IMR-90 (cell line): ENCODE data around the gene NGEF. TPM values are rescaled to one million over a fixed set of nuclear protein-coding genes. Genes with fewer than 3 reads are reported as not detected.
A peak's percentile ranks its signal among the peaks of the same experiment; 100 is the strongest.

ENCODE experiments used
- ATAC-seq: fragments of 200-7000 bp; cut with Tn5 transposase; 2 replicates; pipeline ENCODE4 v1.9.1; 2020; ENCODE audit warnings: low read depth, mild to moderate bottlenecking, moderate library complexity
- BruUV-seq: library from RNA; stranded (reverse); fragments of 400-500 nt; replicated peaks from 2 replicates; lab custom pipeline; 2021; lab: Mats Ljungman, UMichigan
- CTCF ChIA-PET: fragments of 300-600 bp; formaldehyde crosslinking; extraction: SDS; loops from one replicate; lab custom pipeline; 2021; ENCODE audit warnings: antibody characterized with exemption; lab: Yijun Ruan, JAX
- POLR2A ChIA-PET: fragments of 300-600 bp; sonication (Branson Sonifier 250); formaldehyde crosslinking; loops from one replicate; lab custom pipeline; 2022; ENCODE audit warnings: antibody characterized with exemption; ENCODE audit not compliant: unreplicated experiment; lab: Charles Lee
- DNase-seq: peaks from one replicate; pipeline ENCODE4 v3.0.0; 2013
- H2AFZ ChIP-seq: replicated peaks from 2 replicates; pipeline ENCODE3; 2013; ENCODE audit warnings: low read length, mild to moderate bottlenecking; ENCODE audit not compliant: poor library complexity
- H2AK5ac ChIP-seq: 2 replicates; pipeline ENCODE4 v1.6.1; 2013; ENCODE audit warnings: low read depth, low read length, inconsistent platforms
- H2AK9ac ChIP-seq: replicated peaks from 2 replicates; pipeline ENCODE3; 2013; ENCODE audit warnings: mild to moderate bottlenecking, low read depth, low read length, moderate library complexity; ENCODE audit not compliant: poor library complexity
- H2BK120ac ChIP-seq: 2 replicates; pipeline ENCODE4 v1.6.1; 2013; ENCODE audit warnings: low read depth, low read length, inconsistent platforms
- H2BK15ac ChIP-seq: 3 replicates; pipeline ENCODE4 v1.6.1; 2013; ENCODE audit warnings: low read depth, low read length, inconsistent platforms
- H2BK20ac ChIP-seq: 2 replicates; pipeline ENCODE4 v1.6.1; 2013; ENCODE audit warnings: low read depth, mild to moderate bottlenecking, inconsistent platforms, low read length, moderate library complexity
- H2BK5ac ChIP-seq: 2 replicates; pipeline ENCODE4 v1.6.1; 2013; ENCODE audit warnings: mild to moderate bottlenecking, low read depth, low read length, inconsistent platforms; ENCODE audit not compliant: poor library complexity, severe bottlenecking
- H3K14ac ChIP-seq: replicated peaks from 2 replicates; pipeline ENCODE4 v1.6.1; 2013; ENCODE audit warnings: low read depth, low read length, inconsistent platforms
- H3K18ac ChIP-seq: 2 replicates; pipeline ENCODE4 v1.6.1; 2013; ENCODE audit warnings: low read depth, low read length, control low read depth
- H3K23ac ChIP-seq: 2 replicates; pipeline ENCODE4 v1.6.1; 2013; ENCODE audit warnings: low read depth, low read length, inconsistent platforms
- H3K27ac ChIP-seq: 2 replicates; pipeline ENCODE4 v1.5.1; 2013; ENCODE audit warnings: mild to moderate bottlenecking, control low read depth, low read length; ENCODE audit not compliant: insufficient read depth
- H3K27me3 ChIP-seq: 2 replicates; pipeline ENCODE4 v1.6.1; 2013; ENCODE audit warnings: low read length; ENCODE audit not compliant: control insufficient read depth, insufficient read depth
- H3K36me3 ChIP-seq: 2 replicates; pipeline ENCODE4 v1.6.1; 2013; ENCODE audit warnings: low read length, mixed read lengths; ENCODE audit not compliant: control insufficient read depth, insufficient read depth
- H3K4ac ChIP-seq: 2 replicates; pipeline ENCODE4 v1.6.1; 2013; ENCODE audit warnings: low read depth, low read length, inconsistent platforms
- H3K4me1 ChIP-seq: 2 replicates; pipeline ENCODE4 v1.6.1; 2013; ENCODE audit warnings: low read length, mixed read lengths; ENCODE audit not compliant: control insufficient read depth, insufficient read depth
- H3K4me2 ChIP-seq: 2 replicates; pipeline ENCODE4 v1.6.1; 2013; ENCODE audit warnings: low read depth, mild to moderate bottlenecking, control low read depth, low read length, moderate library complexity
- H3K4me3 ChIP-seq: 2 replicates; pipeline ENCODE4 v1.5.1; 2013; ENCODE audit warnings: low read depth, mild to moderate bottlenecking, control low read depth, low read length, moderate library complexity; ENCODE audit not compliant: insufficient read depth
- H3K56ac ChIP-seq: 2 replicates; pipeline ENCODE4 v1.6.1; 2013; ENCODE audit warnings: low read length, inconsistent platforms; ENCODE audit not compliant: insufficient read depth; ENCODE audit errors: extremely low read depth
- H3K79me1 ChIP-seq, 2 experiments: 2 replicates each; pipeline ENCODE4 v1.6.1; 2013; ENCODE audit warnings: low read length in 2 of 2, inconsistent platforms in 1 of 2, low read depth in 1 of 2
- H3K9ac ChIP-seq: 2 replicates; pipeline ENCODE4 v1.6.1; 2013; ENCODE audit warnings: low read depth, low read length, control low read depth
- H3K9me1 ChIP-seq: 2 replicates; pipeline ENCODE4 v1.6.1; 2013; ENCODE audit warnings: low read length, inconsistent platforms; ENCODE audit not compliant: insufficient read depth
- H3K9me3 ChIP-seq: 2 replicates; pipeline ENCODE4 v1.6.1; 2013; ENCODE audit warnings: low read length; ENCODE audit not compliant: control insufficient read depth, insufficient read depth
- H4K20me1 ChIP-seq: 2 replicates; pipeline ENCODE4 v1.6.1; 2013; ENCODE audit warnings: low read length, inconsistent platforms; ENCODE audit not compliant: insufficient read depth
- H4K5ac ChIP-seq: 2 replicates; pipeline ENCODE4 v1.6.1; 2013; ENCODE audit warnings: mild to moderate bottlenecking, low read depth, low read length, control low read depth
- H4K8ac ChIP-seq, 2 experiments: 2 replicates each; pipeline ENCODE4 v1.6.1; 2013; ENCODE audit warnings: low read depth in 2 of 2, low read length in 2 of 2, control low read depth in 1 of 2, inconsistent platforms in 1 of 2
- H4K91ac ChIP-seq: 2 replicates; pipeline ENCODE4 v1.6.1; 2013; ENCODE audit warnings: low read depth, low read length, inconsistent platforms; ENCODE audit not compliant: insufficient read depth
- BHLHE40 ChIP-seq: fragments of 150-350 bp; IDR thresholded peaks from 2 replicates; pipeline ENCODE4 v1.6.1; 2016; ENCODE audit warnings: mild to moderate bottlenecking, low read depth, low read length
- POLR2A ChIP-seq: IDR thresholded peaks from 2 replicates; pipeline ENCODE4 v1.6.1; 2012; ENCODE audit warnings: mild to moderate bottlenecking, low read depth, low read length
- RFX5 ChIP-seq: IDR thresholded peaks from 2 replicates; pipeline ENCODE4 v1.8.0; 2012; ENCODE audit warnings: low read depth, mild to moderate bottlenecking, low read length, moderate library complexity
- WGBS, 2 experiments: methylation state at CpG; one replicate each; pipeline versions ENCODE4 v1.1.5 to v1.1.7; 2013; ENCODE audit warnings: missing lambda C conversion rate in 2 of 2; ENCODE audit not compliant: insufficient read length in 1 of 2; ENCODE audit errors: extremely low coverage in 2 of 2; 5-methylcytosine and 5-hydroxymethylcytosine counted together
- dilution Hi-C: fragments of 300-500 bp; cut with HindIII; formaldehyde crosslinking; loops from one replicate; pipeline ENCODE4 v1.14.3; 2018; ENCODE audit warnings: low sequenced_read_pairs; ENCODE audit not compliant: unreplicated experiment
- in situ Hi-C: fragments of 300-500 bp; cut with MboI; formaldehyde crosslinking; loops from 3 replicates; pipeline ENCODE4 v1.14.3; 2019; ENCODE audit warnings: low sequenced_read_pairs, inconsistent platforms, mixed read lengths
- intact Hi-C: fragments of 100-400 bp; cut with micrococcal nuclease; formaldehyde crosslinking; loops from 2 replicates; pipeline ENCODE4 v1.10.0; 2022
- polyA plus RNA-seq, 3 experiments: library from polyadenylated mRNA; depleted of rRNA; stranded (reverse); fragments of >200 nt; gene quantifications; 2 replicates each; pipeline ENCODE4 v1.2.3, GENCODE V29; 2012; ENCODE audit warnings: low replicate concordance in 1 of 3
- total RNA-seq: library from RNA; depleted of rRNA; stranded (reverse); fragments of >200 nt; gene quantifications from 2 replicates; pipeline ENCODE4 v1.2.3, GENCODE V29; 2012
- TF ChIP-seq, protein P1 (sequence below): fragments of 150-350 bp; IDR thresholded peaks from 2 replicates; pipeline ENCODE4 v1.6.1; 2017; ENCODE audit warnings: mild to moderate bottlenecking, antibody characterized with exemption, low read length, low read depth
- TF ChIP-seq, protein P2 (sequence below): fragments of 150-350 bp; IDR thresholded peaks from 2 replicates; pipeline ENCODE4 v1.6.1; 2016; ENCODE audit warnings: low read depth, mild to moderate bottlenecking, low read length, moderate library complexity, borderline replicate concordance

The NGEF gene
- total and polyA plus RNA-seq, 2 of the 4 experiments (the other 2 are of a cell fraction): 1.1 to 1.7 TPM

DNA sequence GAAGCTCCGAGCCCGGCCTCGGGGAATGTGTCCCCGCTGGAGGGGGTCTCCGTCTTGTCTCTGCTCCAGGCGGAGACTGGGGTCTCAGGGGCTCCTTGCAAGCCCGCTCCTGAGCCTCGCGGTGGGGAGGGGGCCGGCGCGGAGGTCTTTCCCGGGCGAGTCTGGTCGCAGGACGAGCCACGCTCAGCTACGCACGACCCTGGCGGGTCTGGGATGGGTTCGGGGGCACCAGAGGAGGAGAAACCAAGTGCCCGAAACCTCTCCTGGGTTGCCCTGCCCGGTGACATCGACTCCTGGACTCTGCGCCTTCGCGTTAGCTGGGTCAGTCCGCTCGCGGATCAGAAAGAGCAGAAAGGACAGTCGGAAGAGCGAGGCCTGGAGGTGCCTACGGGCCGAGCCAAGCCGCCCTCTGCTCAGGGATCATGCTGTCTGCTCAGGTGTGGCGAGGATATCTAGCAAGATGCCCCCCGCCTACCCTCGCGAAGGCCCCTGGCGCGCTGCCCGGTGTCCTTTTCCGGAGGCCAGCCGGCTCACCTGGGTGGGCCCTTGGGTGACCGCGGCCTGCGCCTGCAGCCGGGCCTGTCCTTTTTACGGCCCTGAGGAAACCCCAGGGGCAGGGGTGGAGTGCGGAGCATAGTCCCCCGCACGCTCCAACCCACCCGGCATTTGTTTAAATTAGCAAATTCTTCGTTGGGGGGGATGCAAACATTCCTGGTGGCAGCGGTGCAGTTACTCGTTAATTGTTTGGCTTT, 84.3 kb downstream of the NGEF start:
- Histone ChIP-seq H3K4me3 (no peak overlapping the region), H2AK5ac (no peak overlapping the region), H3K79me1 (no peaks in the 10 kb centered on the region), H3K14ac (no peak overlapping the region), H3K56ac (no peak overlapping the region), H3K27ac (no peak overlapping the region), H4K91ac (no peak overlapping the region), H3K9ac (no peak overlapping the region), H4K20me1 (no peaks in the 10 kb centered on the region), H2AK9ac (no peak overlapping the region), H2AFZ (peak overlapping the region; percentile 43), H3K9me1 (no peaks in the 10 kb centered on the region), H2BK5ac (no peak overlapping the region), H3K4me2 (no peak overlapping the region), H3K23ac (no peak overlapping the region), H3K4ac (no peak overlapping the region), H4K8ac (no peak overlapping the region), H3K4me1 (no peaks in the 10 kb centered on the region; the same call in 1 of the 2 replicates), H3K18ac (no peak overlapping the region), H3K27me3 (peaks cover 53% of the 10 kb centered on the region), H4K5ac (no peak overlapping the region), H2BK20ac (no peak overlapping the region), H2BK120ac (no peak overlapping the region), H3K36me3 (no peaks in the 10 kb centered on the region), H2BK15ac (no peak overlapping the region), H3K9me3 (peaks cover 3% of the 10 kb centered on the region)
- dilution Hi-C loops: no loop called here
- ATAC-seq (no peak), DNase-seq (no peak)
- CTCF ChIA-PET: no interaction called here
- POLR2A ChIA-PET: no interaction called here
- WGBS, 2 experiments: 28% methylated on average over 22 of the region's 56 CpGs; no CpG with 5 or more reads in 1 of the 2 experiments
- no TSS peak for BruUV-seq
- no peak for TF ChIP-seq BHLHE40
- TF ChIP-seq, protein P1, sequence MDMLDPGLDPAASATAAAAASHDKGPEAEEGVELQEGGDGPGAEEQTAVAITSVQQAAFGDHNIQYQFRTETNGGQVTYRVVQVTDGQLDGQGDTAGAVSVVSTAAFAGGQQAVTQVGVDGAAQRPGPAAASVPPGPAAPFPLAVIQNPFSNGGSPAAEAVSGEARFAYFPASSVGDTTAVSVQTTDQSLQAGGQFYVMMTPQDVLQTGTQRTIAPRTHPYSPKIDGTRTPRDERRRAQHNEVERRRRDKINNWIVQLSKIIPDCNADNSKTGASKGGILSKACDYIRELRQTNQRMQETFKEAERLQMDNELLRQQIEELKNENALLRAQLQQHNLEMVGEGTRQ: no peak
- TF ChIP-seq, protein P2, sequence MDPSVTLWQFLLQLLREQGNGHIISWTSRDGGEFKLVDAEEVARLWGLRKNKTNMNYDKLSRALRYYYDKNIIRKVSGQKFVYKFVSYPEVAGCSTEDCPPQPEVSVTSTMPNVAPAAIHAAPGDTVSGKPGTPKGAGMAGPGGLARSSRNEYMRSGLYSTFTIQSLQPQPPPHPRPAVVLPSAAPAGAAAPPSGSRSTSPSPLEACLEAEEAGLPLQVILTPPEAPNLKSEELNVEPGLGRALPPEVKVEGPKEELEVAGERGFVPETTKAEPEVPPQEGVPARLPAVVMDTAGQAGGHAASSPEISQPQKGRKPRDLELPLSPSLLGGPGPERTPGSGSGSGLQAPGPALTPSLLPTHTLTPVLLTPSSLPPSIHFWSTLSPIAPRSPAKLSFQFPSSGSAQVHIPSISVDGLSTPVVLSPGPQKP: no peak
- no peak for TF ChIP-seq POLR2A
- TF ChIP-seq RFX5: no peak
- intact Hi-C loops: no loop called here
- in situ Hi-C loops: no loop called here
